Activated CD4-positive, alpha-beta T cell treated with anti-CD3 and anti-CD28 coated beads, Interleukin-2, amount 50 U/mL, for 48 hours (primary cell): ENCODE data around the gene DHFR.
"Not testable (repeated sequence)": the region's sequence is repeated elsewhere in the genome, so short reads cannot be mapped to it uniquely, and the experiment has no call there.

Experiments
- DNase-seq, 2 experiments: peaks; one replicate each; pipeline ENCODE4 v3.0.0-alpha.2; 2020

Gene DHFR

GRCh38 chr5:80654391-80655230 lies at the start of gene DHFR, which contains the start of gene MSH3:
TSS of gene DHFR (minus strand) at chr5:80654983. CDS start at chr5:80654489, 494 bp downstream.
TSS of gene MSH3 (plus strand) at chr5:80654652. CDS start at chr5:80654728, 76 bp downstream.
- peak; percentile 93 to 94 for DNase-seq

- DNase-seq = no peak
Measured at GRCh38 chr5:80704221-80704620, 49.4 kb upstream of the DHFR start.

- no peak for DNase-seq
Measured at GRCh38 chr5:80703747-80704146, 49.0 kb upstream of the DHFR start.

GRCh38 chr5:80703291-80703690 lies 48.5 kb upstream of the DHFR start:
- no peak for DNase-seq

- no peak for DNase-seq
Measured at GRCh38 chr5:80701597-80701996, 46.8 kb upstream of the DHFR start.

- no peak for DNase-seq
Measured at GRCh38 chr5:80698369-80698768, 43.6 kb upstream of the DHFR start.

- no peak for DNase-seq
Measured at GRCh38 chr5:80697100-80697499, 42.3 kb upstream of the DHFR start.

GRCh38 chr5:80696450-80696849 lies 41.7 kb upstream of the DHFR start:
- no peak for DNase-seq

GRCh38 chr5:80695666-80696065 lies 40.9 kb upstream of the DHFR start:
- no peak for DNase-seq

- no peak for DNase-seq
Measured at GRCh38 chr5:80689627-80690026, 34.8 kb upstream of the DHFR start.

- DNase-seq = no peak
Measured at GRCh38 chr5:80688648-80689420, 34.1 kb upstream of the DHFR start.

GRCh38 chr5:80686757-80687156 lies 32.0 kb upstream of the DHFR start:
- no peak for DNase-seq

- no peak for DNase-seq
Measured at GRCh38 chr5:80676706-80677105, 21.9 kb upstream of the DHFR start.

- DNase-seq = peak; percentile 70 to 75
Measured at GRCh38 chr5:80672140-80672736, 17.5 kb upstream of the DHFR start.

- no peak for DNase-seq
Measured at GRCh38 chr5:80668016-80668969, 13.5 kb upstream of the DHFR start.

GRCh38 chr5:80667384-80667783 lies 12.6 kb upstream of the DHFR start:
- no peak for DNase-seq

GRCh38 chr5:80665057-80665456 lies 10.3 kb upstream of the DHFR start:
- DNase-seq = no peak

GRCh38 chr5:80662108-80662507 lies 7.3 kb upstream of the DHFR start:
- DNase-seq = no peak

GRCh38 chr5:80660661-80661060 lies 5.9 kb upstream of the DHFR start:
- not testable (repeated sequence) for DNase-seq

GRCh38 chr5:80659106-80659505 lies 4.3 kb upstream of the DHFR start:
- no peak for DNase-seq

GRCh38 chr5:80656425-80656824 lies 1.6 kb upstream of the DHFR start:
- DNase-seq = no peak

GRCh38 chr5:80655231-80655774 lies 520 bp upstream of the DHFR start:
- no peak for DNase-seq
